HepG2 (cell line): ENCODE data around the gene CAPZB.

Experiments used
- EED ChIP-seq: sonication (generic); formaldehyde crosslinking; IDR thresholded peaks from 2 replicates; pipeline ENCODE4 v1.5.0; 2020; ENCODE audit warnings: mild to moderate bottlenecking, missing genetic modification reagents
- GABPA ChIP-seq, 2 experiments: IDR thresholded peaks; 2 replicates each; pipeline ENCODE4 v1.6.1; 2011 to 2016; ENCODE audit warnings: low read depth in 2 of 2, low read length in 1 of 2, missing biosample characterization in 1 of 2, missing genetic modification characterization in 1 of 2
- KLF15 ChIP-seq: sonication (generic); formaldehyde crosslinking; IDR thresholded peaks from 2 replicates; pipeline ENCODE4 v1.8.1; 2023; ENCODE audit warnings: borderline replicate concordance, mild to moderate bottlenecking, inconsistent platforms, missing genetic modification reagents, mixed read lengths
- NR2C2 ChIP-seq: sonication (generic); formaldehyde crosslinking; IDR thresholded peaks from 2 replicates; pipeline ENCODE4 v1.4.0; 2020; ENCODE audit warnings: missing genetic modification reagents, mild to moderate bottlenecking, moderate library complexity, borderline replicate concordance
- ZBTB33 ChIP-seq: sonication (generic); formaldehyde crosslinking; IDR thresholded peaks from 2 replicates; pipeline ENCODE4 v1.4.0; 2020; ENCODE audit warnings: missing genetic modification reagents
- ZFX ChIP-seq: sonication (generic); formaldehyde crosslinking; IDR thresholded peaks from 2 replicates; pipeline ENCODE4 v1.4.0; 2020; ENCODE audit warnings: mild to moderate bottlenecking, low read depth, missing genetic modification reagents, moderate library complexity
- ZNF407 ChIP-seq: sonication (generic); formaldehyde crosslinking; IDR thresholded peaks from one replicate; pipeline ENCODE4 v1.5.1; 2020; ENCODE audit warnings: mild to moderate bottlenecking, missing genetic modification reagents; ENCODE audit errors: not compliant biosample characterization

GRCh38 chr1:19325958-19326747 lies 159.2 kb downstream of the CAPZB start:
- TF ChIP-seq EED (CRISPR knock-in tag) = no peak
- TF ChIP-seq GABPA (IDR thresholded peaks at IDR 0.05; ENCODE audit: low read depth, low read length) = no peak
- TF ChIP-seq GABPA (CRISPR knock-in tag; IDR thresholded peaks at IDR 0.05; ENCODE audit: low read depth) = no peak
- TF ChIP-seq NR2C2 = no peak
- TF ChIP-seq ZFX (CRISPR knock-in tag) = no peak
- TF ChIP-seq ZBTB33 (CRISPR knock-in tag) = no peak
- no peak for TF ChIP-seq ZNF407 (CRISPR knock-in tag)
- no peak for TF ChIP-seq KLF15 (CRISPR knock-in tag)
